GM18519 (cell line): Measurements from ENCODE around the gene PTAR1.
"Not testable (repeated sequence)": the region's sequence is repeated elsewhere in the genome, so short reads cannot be mapped to it uniquely, and the experiment has no call there.

Experiments
- ATAC-seq: cut with Tn5 transposase; IDR thresholded peaks from one replicate; pipeline ENCODE4 v1.9.1; 2021; ENCODE audit warnings: mild to moderate bottlenecking, moderate library complexity; ENCODE audit not compliant: unreplicated experiment, low FRiP score

Gene PTAR1, protein sequence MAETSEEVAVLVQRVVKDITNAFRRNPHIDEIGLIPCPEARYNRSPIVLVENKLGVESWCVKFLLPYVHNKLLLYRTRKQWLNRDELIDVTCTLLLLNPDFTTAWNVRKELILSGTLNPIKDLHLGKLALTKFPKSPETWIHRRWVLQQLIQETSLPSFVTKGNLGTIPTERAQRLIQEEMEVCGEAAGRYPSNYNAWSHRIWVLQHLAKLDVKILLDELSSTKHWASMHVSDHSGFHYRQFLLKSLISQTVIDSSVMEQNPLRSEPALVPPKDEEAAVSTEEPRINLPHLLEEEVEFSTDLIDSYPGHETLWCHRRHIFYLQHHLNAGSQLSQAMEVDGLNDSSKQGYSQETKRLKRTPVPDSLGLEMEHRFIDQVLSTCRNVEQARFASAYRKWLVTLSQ

DNA sequence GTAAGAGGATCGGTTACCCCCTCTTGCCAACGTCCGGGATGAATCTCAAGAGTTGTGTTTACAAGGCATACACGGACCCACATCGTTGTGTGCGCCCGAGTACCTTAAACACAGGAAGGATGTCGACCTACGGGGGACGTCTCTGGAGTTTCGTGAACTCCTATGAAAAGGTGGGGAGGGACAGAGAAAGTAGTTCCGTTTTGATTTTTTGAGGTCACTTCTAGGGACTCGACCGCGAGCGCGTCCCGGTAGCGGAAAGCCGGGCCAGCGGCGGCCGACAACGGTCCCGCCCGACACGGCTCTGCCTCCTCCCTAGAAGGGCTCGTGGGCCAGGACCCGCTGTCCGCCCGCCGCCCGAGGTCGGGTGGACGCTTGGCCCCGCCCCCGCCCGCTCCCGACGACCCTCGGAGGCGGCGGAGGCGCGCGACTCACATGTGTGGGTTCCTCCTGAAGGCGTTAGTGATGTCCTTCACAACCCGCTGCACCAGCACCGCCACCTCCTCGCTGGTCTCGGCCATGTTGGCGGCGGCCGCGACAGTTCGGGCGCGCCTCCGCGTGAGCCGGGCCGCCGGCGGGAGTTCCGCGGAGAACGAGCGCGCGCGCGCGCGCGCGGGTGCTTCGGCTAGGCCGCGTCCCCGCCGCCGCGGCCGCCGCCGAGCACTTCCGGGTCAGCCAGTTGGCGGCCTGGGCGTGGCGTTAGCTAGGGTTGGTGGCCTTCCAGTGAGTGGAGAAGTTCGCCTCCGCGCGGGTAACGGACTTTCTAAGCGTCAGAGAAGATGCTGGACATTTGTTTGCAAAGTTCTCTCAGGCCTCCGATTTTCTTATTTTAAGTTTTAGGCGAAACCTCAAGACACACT lies at the start of gene PTAR1:
PTAR1 (minus strand) TSS at position 591 of the 857 bp plus-strand sequence; CDS start at position 518, 73 bp downstream.
- ATAC-seq, result peak; percentile 81

DNA sequence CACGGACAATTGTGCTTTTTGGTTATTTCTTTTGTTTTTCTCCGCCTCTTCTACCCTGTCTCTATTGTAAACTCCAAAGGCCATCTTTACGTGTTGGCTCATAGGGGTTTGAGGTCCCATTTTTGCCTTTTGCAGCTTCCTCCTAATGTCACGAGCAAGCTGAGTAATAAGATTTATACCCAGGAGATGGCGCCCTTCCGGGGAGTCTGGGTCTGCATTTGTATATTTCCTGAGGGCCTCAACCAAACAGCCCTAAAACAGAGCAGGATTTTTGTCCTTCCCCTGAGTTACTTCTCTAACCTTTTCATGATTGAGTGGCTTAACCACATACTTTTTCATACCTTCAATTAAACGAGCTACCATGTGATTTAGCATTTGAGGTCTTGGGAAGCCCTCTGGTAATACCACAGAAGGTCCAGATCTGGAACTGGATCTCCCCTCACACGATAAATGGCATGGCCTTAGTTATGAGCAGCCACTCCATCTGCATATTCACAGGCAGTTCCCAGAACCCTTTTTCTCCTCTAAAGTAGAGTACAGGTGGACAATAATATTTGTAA lies 49.6 kb upstream of the PTAR1 start:
- no peak for ATAC-seq

DNA sequence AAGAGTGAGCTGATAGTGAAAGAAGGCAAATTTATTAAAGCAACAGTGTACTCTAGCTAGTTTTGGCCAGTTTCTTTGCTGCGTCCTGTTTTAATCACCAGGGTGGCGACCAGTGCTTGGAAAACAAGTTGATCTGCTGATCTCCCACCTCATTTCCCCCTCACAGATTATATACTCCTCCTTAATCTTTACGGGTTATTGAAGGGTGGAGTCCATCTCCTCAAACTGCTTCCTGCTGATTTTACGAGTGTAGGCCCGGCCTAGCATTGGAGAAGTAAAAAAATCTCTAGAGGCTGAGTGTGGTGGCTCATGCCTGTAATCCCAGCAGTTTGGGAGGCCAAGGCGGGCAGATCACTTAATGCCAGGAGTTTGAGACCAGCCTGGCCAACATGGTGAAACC lies 46.8 kb upstream of the PTAR1 start:
- ATAC-seq, result no peak

DNA sequence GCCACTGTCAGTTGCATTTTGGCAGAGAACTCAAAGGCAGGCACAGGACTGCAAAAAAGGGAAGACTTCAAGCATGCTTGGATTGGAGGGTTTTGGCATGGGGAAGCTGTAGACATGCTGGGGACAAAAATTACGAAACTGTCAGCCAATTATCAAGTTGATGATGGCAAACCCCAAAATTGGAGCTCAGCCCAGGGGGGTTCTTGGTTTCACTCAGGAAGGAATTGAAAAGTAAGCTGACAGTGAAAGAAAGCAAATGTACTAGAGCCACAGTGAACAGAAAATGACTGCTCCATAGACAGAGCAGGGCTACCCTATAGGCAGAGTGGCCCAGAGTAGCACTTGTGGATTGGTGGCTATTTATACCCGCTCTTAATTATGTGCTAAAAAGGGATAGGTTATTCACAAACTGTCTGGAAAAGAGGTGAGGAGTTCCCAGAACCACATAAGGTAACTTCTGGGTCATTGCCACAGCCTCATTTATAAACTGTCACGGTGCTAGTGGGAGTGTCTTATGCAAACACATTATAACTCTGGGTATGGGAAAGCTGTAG lies 46.2 kb upstream of the PTAR1 start:
- ATAC-seq, result no peak

DNA sequence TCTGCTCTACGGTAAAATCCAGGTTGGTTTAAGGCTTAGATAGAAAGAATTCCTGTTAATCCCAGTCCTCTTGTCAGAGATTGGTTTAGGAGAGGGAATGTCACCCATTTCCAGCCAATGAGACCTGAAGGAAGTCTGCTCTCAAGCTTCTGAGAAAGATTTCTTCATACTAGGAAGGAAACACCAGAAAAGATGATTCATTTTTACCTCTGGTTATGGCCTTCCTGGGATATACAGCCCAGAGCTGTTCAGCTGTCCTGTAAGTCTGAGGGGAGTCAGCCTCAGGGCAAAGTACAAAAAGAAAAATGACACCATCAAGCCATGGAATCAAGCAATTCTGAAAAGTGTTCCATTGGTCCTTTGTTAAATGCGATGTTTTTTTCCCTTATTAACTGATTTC lies 42.2 kb upstream of the PTAR1 start:
- no peak for ATAC-seq

DNA sequence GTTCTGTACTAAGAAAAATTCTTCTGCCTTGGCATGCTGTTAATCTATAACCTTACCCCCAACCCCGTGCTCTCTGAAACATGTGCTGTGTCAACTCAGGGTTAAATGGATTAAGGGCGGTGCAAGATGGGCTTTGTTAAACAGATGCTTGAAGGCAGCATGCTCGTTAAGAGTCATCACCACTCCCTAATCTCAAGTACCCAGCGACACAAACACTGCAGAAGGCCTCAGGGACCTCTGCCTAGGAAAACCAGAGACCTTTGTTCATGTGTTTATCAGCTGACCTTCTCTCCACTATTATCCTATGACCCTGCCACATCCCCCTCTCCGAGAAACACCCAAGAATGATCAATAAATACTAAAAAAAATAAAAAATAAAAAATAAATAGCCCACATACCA lies 40.2 kb upstream of the PTAR1 start:
- not testable (repeated sequence) for ATAC-seq

DNA sequence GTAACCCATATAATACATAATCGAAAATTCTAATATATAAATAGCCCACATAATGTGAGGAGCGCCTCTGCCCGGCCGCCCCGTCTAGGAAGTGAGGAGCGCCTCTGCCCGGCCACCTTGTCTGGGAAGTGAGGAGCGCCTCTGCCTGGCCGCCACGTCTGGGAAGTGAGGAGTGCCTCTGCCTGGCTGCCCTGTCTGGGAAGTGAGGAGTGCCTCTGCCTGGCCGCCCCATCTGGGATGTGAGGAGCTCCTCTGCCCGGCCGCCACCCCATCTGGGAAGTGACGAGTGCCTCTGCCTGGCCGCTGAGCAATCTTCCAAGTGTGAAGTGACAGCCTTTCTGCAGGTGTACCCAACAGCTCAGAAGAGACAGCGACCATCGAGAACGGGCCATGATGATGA lies 39.7 kb upstream of the PTAR1 start:
- ATAC-seq, result not testable (repeated sequence)

DNA sequence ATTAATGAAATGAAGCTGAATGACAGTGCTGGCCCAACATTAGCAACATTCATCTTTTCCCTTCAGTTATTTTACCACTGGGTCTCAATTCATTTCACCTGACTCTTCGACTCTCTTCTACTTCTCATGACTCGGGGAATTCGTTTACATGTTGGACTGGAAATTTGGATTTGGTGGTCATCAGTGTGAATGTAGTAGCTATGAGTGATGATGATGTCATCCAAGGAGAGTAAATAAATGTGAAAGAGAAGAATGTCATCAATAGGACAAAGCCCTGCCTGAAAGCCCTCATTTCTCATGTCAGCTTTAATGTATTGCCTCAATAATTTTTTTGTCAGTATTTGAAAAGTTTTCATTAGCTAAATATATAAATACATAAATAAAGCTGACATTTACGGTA lies 38.9 kb upstream of the PTAR1 start:
- no peak for ATAC-seq

DNA sequence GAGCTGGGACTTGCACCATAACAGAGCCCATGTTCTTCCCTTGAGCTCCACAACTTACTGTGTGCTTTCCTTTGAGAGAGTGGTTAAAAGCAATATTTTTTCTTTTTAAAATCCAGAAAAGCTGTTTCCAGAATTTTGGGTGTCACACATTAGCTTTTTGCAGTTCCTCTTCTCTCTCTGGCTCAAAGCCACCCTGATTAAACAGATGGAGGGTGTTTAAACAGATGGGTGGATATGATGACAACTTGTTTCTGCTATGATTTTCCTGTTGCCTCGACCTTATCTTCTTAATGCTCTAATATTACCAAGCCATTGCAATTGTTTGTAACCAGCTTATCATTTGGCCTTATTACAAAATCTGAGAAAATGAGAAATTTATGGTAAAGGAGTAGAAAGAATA lies 37.9 kb upstream of the PTAR1 start:
- no peak for ATAC-seq

DNA sequence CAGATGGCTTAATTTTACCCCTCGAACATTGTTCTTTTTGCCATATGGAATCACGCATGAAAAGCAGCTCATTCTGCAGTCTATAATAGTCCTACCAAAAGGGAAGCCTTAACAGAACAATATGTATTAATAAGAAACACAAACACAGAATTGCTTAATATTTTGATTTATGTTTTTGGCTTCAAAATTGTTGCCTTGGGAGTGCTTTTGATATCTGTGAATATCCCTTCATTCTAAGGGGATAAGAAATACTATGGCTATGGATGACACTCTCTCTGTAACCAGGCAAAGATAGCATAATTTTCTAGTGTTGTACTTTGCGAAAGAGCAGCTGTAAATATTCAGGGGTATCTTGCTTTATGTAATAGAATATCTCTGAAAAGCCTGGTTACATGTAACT lies 34.5 kb upstream of the PTAR1 start:
- no peak for ATAC-seq

DNA sequence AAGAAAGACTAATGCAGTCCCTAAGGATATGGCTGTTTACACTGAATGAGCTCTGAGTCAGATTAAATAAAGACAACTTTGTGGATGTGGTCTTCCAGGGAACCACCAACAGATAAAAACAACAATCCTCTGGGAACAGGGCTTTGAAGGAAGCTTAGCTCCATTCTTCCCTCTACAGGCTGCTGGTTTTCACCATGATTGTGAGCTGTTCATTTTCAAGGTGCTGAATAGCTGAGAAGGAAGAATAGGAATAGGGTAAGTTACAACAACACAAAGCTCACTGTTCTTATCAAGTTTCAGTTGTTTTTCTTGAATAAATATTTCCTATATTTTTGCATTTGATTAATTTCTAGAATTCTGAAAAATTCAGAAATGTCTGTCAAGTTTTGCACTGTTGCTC lies 25.9 kb upstream of the PTAR1 start:
- ATAC-seq, result no peak

DNA sequence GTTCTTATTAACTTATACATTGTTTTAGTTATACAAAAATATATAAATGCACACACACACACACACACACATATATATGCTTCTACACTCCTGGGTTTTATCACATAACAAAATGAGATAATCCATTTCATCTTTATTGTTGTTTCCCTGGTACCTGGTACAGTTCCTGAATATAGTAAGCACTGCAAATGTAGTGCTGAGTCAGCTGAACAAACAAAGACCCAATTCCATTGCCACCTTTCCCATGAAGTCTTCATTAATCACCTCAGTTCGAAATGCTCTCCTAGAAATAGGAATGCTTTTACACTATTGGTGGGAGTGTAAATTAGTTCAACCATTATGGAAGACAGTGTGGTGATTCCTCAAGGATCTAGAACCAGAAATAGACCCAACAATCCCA lies 13.4 kb upstream of the PTAR1 start:
- ATAC-seq, result no peak

DNA sequence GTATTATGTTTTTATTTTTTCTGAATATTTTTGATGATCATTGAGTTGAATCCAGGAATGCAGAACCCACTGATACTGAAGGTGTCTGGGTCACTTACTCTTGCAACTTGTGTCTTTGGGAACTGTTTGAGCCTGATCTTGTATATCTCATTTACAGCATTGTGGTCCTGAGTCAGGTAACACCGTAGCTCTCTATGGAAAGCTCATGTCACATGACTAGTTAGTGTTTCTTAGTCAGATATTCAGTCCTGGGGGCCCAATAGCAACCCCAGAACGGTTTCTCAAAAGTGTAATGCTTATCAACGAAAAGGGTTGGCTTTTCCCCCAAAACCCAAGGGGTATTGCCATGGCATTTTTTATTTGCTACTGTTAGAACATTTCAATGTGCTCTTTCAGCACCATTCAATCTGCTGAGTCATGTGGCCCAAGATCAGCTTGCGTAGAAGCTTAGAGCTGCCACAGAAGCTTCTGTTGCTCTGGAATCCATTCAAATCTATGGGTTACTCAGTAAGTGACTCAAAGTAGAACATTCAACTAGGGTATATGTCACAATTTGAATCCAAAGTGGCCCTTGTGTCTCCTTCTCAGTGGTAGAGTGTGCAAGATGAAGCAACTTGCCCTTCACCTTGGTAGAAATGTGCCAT lies 12.1 kb upstream of the PTAR1 start:
- no peak for ATAC-seq

DNA sequence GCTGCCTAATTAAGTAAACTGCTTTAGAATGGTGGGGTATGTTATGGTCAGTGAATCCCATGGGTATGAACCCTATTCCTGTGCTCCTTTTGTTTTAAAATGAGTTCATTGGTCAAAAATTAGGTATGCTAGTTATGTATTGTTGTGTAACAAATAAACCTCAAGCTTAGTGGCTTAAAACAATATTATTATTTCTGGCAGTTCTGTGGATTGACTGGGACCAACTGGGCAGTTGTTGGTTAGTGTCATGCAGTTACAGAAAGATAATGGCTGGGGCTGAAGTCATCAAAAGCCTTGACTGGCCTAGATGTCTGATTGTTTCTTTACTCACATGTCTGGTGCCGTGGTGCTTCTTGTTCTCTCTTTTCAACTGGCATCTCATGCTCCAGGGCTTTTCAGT lies 8.9 kb upstream of the PTAR1 start:
- no peak for ATAC-seq

DNA sequence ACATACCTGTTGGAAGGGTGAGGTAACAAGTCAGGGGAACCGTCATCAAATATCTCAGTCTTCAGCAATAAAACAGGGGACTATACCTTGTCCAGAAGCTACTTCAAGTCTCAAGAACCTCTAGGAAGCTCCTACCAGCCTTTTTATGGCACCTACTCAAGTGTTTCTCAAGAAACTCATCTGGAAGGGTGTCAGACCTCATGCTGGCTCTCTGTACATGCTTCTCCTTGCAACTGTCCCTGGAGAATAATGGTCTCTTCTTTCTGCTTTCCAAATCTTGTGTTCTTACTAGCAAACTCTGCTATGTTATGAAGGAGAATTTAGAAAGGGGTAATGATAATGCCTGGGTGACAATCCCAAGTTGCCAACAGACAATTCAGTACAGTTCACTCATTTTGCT lies 8.3 kb upstream of the PTAR1 start:
- ATAC-seq, result no peak

DNA sequence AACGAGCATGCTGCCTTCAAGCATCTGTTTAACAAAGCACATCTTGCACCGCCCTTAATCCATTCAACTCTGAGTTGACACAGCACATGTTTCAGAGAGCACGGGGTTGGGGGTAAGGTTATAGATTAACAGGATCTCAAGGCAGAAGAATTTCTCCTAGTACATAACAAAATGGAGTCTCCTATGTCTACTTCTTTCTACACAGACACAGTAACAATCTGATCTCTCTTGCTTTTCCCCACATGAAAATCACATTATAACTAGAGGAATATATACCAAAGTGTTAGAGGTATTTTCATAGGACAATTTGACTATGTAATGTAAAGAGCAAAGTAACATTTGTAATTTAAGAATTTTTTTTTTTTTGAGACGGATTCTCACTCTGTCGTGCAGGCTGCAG lies 4.1 kb upstream of the PTAR1 start:
- ATAC-seq, result not testable (repeated sequence)

DNA sequence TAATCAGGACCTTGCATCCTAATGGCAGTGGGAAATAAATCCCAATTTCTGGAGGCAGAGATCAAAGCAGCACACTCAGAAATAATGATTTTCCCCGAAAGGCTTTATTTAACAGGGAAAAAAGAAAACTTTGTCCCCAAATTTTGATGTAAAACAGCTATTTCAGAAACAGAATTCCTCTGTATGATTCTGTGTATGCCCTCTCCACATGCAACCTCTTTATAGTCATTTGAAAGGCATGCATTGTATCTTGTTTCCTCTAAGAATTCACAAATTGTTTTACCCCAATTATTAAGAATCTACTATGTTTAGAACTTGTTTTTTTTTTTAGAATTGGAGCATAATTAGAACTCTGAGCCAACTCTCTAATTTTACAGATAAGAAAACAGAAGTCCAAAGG lies 2.7 kb upstream of the PTAR1 start:
- no peak for ATAC-seq

DNA sequence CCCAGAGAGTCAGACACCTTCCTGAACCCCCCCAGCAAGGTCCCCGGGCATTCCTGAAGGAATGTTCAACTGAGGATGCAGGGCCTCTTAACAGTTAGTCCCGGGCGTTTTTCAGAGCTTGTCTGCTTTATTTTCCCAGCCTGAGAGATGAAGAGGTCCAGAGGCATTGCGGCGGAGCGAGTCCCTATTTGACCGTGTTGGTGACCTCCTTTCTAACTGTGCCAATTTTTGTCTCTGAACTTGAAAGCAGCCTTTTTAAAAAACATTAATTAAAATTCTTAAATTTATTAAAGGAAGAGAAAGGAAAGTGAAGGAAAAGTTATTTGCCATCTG lies 433 bp upstream of the PTAR1 start:
- ATAC-seq, result no peak

DNA sequence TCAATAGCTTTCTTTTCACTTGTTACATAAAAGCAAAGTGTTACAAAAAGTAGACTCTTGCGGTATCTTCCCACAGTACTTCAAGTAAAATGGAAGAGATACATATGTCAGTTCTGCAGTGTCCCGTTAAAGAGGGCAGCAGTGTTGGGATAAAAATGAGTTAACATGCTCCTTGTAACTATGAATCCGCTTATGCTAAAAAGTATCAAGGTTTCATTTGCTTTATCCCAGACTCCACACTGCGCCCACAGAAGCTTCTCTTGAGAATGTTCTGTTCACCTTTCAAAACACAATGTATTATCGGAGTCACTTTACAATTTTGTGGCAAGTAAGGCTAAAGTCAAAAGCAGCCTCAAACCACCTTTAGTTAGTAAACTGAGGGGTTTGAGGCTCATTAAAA lies 790 bp downstream of the PTAR1 start:
- ATAC-seq, result peak; percentile 6

DNA sequence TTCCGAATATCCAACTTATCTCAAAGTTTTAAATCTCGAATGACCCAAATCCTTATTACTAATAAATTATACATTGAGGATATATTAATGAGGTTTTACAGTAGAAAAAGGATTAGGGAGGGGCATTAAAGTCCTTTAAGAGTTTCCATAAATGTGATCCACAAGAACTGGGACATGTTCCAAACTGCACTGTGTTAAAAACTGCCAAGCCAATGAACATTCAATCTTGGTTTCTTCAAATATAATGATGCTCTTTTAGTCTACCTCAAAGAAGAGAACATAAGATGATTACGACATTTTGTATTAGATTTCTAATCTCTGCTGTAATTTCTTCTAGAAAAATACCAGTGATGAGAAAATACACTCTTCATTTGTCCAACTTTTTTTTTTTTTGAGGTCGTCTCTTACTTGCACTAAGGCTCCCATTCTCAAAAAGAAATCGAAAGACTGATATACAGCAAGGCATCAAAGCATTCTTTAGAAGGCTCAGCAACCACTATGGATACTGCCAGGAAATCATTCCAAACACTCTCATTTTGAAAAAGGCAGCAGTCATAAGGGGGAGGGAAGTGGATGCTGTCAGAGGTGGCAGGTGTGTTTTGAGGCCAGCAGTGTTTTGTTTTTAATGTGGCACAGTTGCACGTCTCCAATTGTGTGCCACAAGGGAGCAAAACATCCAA lies 1.7 kb downstream of the PTAR1 start:
- no peak for ATAC-seq
